K562 (cell line): Measurements from ENCODE around the gene MBOAT7. TPM values are rescaled to one million over a fixed set of nuclear protein-coding genes. Genes with fewer than 3 reads are reported as not detected.

Experiments
- ARHGAP35 ChIP-seq: fragments of 450-650 bp; IDR thresholded peaks from 2 replicates; pipeline ENCODE4 v1.6.1; 2018; ENCODE audit not compliant: partially characterized antibody
- NCOA4 ChIP-seq: fragments of 450-650 bp; IDR thresholded peaks from 2 replicates; pipeline ENCODE4 v1.6.1; 2018; ENCODE audit warnings: mild to moderate bottlenecking; ENCODE audit not compliant: partially characterized antibody
- POU5F1 ChIP-seq: fragments of 150-350 bp; IDR thresholded peaks from 2 replicates; pipeline ENCODE4 v1.6.1; 2014; ENCODE audit warnings: borderline replicate concordance, low read length, low read depth, mild to moderate bottlenecking; ENCODE audit not compliant: partially characterized antibody
- PRMT5 ChIP-seq: sonication (generic); formaldehyde crosslinking; IDR thresholded peaks from 2 replicates; pipeline ENCODE4 v1.5.0; 2020; ENCODE audit warnings: missing genetic modification reagents
- TEAD4 ChIP-seq, 2 experiments: sonication (generic) in 1 of 2; formaldehyde crosslinking in 1 of 2; IDR thresholded peaks; 2 replicates each; pipeline versions ENCODE4 v1.6.1 to v1.8.0; 2012 to 2022; ENCODE audit warnings: borderline replicate concordance in 1 of 2, inconsistent platforms in 1 of 2, low read length in 1 of 2, mild to moderate bottlenecking in 1 of 2, missing genetic modification reagents in 1 of 2
- XRCC5 ChIP-seq: fragments of 200-400 bp; formaldehyde crosslinking; IDR thresholded peaks from 2 replicates; pipeline ENCODE4 v1.6.1; 2017; ENCODE audit warnings: low read depth, mild to moderate bottlenecking, low read length
- polyA plus RNA-seq, 8 experiments: library from polyadenylated mRNA; depleted of rRNA in 4 of 8; stranded (reverse) in 5 of 8; unstranded in 3 of 8; fragments of >200 nt; fragmentation: Nextera tagmentation in 2 of 8; fragmentation: Illumina TruSeq in 1 of 8; extraction: Ambion mirVana in 2 of 8; extraction: Trizol in 1 of 8; gene quantifications; 2 replicates each; pipeline versions ENCODE4 v1.2.1 to v1.2.3, GENCODE V29; 2011 to 2014; ENCODE audit warnings: inconsistent platforms in 1 of 8, missing spikeins in 1 of 8
- total RNA-seq, 7 experiments: library from RNA; depleted of rRNA in 6 of 7; stranded (reverse); fragments of >200 nt in 6 of 7; fragmentation: Illumina TruSeq in 2 of 7; extraction: Trizol in 2 of 7; gene quantifications; 2 replicates each; pipeline versions ENCODE4 v1.2.1 to v1.2.3, GENCODE V29; 2011 to 2021; ENCODE audit warnings: low replicate concordance in 1 of 7
- TF ChIP-seq, protein P1 (sequence below): sonication (generic); formaldehyde crosslinking; IDR thresholded peaks from 2 replicates; pipeline ENCODE4 v1.9.0; 2022; ENCODE audit warnings: mild to moderate bottlenecking, missing genetic modification reagents
- TF ChIP-seq, protein P2 (sequence below): fragments of 450-650 bp; formaldehyde crosslinking; IDR thresholded peaks from 2 replicates; pipeline ENCODE4 v1.4.0; 2020; ENCODE audit warnings: mild to moderate bottlenecking, moderate library complexity
- TF ChIP-seq, protein P3 (sequence below): fragments of 250-450 bp; sonication (Bioruptor Pico); IDR thresholded peaks from 2 replicates; pipeline ENCODE4 v1.4.0; 2020

The MBOAT7 gene
- total and polyA plus RNA-seq, 9 of the 15 experiments (the other 6 are each of a cell fraction or from before 2014, with no cell fraction given), result 1.4 to 153 (median 56.1) TPM

DNA sequence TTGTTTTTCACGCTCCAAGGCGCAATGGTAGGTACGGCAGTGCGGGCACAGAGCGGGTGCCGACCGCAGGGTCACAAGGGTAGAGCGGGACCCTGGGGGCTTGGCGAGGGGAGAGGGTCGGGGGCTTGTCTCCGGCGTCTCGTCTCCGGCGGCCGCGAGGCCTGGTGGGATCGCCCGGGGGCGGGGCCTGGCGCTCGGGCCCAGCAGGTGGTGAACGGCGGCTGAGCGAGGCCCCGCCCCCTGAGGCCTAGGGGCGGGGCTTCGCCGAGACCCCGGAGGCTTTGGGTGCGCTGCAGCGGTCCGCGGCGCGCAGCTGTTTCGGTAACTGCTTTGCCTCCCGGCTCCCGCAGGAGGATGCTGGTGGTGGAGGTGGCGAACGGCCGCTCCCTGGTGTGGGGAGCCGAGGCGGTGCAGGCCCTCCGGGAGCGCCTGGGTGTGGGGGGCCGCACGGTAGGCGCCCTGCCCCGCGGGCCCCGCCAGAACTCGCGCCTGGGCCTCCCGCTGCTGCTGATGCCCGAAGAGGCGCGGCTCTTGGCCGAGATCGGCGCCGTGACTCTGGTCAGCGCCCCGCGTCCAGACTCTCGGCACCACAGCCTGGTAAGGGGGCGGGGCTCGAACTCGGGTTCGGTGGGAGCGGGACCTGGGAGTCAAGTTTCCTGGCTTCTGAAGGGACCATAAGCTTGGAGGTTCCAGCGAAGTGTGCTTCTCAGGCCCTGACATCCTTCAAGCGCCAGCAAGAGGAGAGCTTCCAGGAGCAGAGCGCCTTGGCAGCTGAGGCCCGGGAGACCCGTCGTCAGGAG lies 1.8 kb upstream of the MBOAT7 start, which contains the start of gene TSEN34 (continued):
- TF ChIP-seq POU5F1 (no peak), PRMT5 (CRISPR knock-in tag) (no peak), TEAD4 (IDR thresholded peaks at IDR 0.05; ENCODE audit: low read length) (no peak), TEAD4 (CRISPR knock-in tag; IDR thresholded peaks at IDR 0.05; ENCODE audit: borderline replicate concordance) (no peak), NCOA4 (no peak), ARHGAP35 (no peak), XRCC5 (no peak)
- TF ChIP-seq, protein P1, sequence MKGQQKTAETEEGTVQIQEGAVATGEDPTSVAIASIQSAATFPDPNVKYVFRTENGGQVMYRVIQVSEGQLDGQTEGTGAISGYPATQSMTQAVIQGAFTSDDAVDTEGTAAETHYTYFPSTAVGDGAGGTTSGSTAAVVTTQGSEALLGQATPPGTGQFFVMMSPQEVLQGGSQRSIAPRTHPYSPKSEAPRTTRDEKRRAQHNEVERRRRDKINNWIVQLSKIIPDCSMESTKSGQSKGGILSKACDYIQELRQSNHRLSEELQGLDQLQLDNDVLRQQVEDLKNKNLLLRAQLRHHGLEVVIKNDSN (CRISPR knock-in tag), result no peak
- TF ChIP-seq, protein P2, sequence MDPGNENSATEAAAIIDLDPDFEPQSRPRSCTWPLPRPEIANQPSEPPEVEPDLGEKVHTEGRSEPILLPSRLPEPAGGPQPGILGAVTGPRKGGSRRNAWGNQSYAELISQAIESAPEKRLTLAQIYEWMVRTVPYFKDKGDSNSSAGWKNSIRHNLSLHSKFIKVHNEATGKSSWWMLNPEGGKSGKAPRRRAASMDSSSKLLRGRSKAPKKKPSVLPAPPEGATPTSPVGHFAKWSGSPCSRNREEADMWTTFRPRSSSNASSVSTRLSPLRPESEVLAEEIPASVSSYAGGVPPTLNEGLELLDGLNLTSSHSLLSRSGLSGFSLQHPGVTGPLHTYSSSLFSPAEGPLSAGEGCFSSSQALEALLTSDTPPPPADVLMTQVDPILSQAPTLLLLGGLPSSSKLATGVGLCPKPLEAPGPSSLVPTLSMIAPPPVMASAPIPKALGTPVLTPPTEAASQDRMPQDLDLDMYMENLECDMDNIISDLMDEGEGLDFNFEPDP (CRISPR knock-in tag), result no peak
- TF ChIP-seq, protein P3, sequence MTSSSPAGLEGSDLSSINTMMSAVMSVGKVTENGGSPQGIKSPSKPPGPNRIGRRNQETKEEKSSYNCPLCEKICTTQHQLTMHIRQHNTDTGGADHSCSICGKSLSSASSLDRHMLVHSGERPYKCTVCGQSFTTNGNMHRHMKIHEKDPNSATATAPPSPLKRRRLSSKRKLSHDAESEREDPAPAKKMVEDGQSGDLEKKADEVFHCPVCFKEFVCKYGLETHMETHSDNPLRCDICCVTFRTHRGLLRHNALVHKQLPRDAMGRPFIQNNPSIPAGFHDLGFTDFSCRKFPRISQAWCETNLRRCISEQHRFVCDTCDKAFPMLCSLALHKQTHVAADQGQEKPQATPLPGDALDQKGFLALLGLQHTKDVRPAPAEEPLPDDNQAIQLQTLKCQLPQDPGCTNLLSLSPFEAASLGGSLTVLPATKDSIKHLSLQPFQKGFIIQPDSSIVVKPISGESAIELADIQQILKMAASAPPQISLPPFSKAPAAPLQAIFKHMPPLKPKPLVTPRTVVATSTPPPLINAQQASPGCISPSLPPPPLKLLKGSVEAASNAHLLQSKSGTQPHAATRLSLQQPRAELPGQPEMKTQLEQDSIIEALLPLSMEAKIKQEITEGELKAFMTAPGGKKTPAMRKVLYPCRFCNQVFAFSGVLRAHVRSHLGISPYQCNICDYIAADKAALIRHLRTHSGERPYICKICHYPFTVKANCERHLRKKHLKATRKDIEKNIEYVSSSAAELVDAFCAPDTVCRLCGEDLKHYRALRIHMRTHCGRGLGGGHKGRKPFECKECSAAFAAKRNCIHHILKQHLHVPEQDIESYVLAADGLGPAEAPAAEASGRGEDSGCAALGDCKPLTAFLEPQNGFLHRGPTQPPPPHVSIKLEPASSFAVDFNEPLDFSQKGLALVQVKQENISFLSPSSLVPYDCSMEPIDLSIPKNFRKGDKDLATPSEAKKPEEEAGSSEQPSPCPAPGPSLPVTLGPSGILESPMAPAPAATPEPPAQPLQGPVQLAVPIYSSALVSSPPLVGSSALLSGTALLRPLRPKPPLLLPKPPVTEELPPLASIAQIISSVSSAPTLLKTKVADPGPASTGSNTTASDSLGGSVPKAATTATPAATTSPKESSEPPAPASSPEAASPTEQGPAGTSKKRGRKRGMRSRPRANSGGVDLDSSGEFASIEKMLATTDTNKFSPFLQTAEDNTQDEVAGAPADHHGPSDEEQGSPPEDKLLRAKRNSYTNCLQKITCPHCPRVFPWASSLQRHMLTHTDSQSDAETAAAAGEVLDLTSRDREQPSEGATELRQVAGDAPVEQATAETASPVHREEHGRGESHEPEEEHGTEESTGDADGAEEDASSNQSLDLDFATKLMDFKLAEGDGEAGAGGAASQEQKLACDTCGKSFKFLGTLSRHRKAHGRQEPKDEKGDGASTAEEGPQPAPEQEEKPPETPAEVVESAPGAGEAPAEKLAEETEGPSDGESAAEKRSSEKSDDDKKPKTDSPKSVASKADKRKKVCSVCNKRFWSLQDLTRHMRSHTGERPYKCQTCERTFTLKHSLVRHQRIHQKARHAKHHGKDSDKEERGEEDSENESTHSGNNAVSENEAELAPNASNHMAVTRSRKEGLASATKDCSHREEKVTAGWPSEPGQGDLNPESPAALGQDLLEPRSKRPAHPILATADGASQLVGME, result no peak
